GM21381 (cell line): ENCODE data around the gene TVP23C.
"Not testable (repeated sequence)": the region's sequence is repeated elsewhere in the genome, so short reads cannot be mapped to it uniquely, and the experiment has no call there.

Experiments used
- ATAC-seq: cut with Tn5 transposase; IDR thresholded peaks from one replicate; pipeline ENCODE4 v1.9.1; 2021; ENCODE audit warnings: mild to moderate bottlenecking, moderate library complexity; ENCODE audit not compliant: unreplicated experiment

The TVP23C gene

GRCh38 chr17:15533122-15533521 lies 30.2 kb downstream of the TVP23C start:
- ATAC-seq, result not testable (repeated sequence)

- not testable (repeated sequence) for ATAC-seq
Observed at GRCh38 chr17:15526292-15527218, 36.7 kb downstream of the TVP23C start.

- not testable (repeated sequence) for ATAC-seq
Observed at GRCh38 chr17:15524990-15525985, 38.0 kb downstream of the TVP23C start.

- ATAC-seq, result no peak
Observed at GRCh38 chr17:15516150-15516549, 47.1 kb downstream of the TVP23C start.

GRCh38 chr17:15514469-15514868 lies 48.8 kb downstream of the TVP23C start:
- ATAC-seq, result no peak

GRCh38 chr17:15513856-15514459 lies 49.3 kb downstream of the TVP23C start:
- ATAC-seq, result no peak

GRCh38 chr17:15513058-15513791 lies 50.1 kb downstream of the TVP23C start:
- ATAC-seq, result no peak

- ATAC-seq, result no peak
Observed at GRCh38 chr17:15512071-15512709, 51.1 kb downstream of the TVP23C start.

GRCh38 chr17:15511142-15511541 lies 52.1 kb downstream of the TVP23C start:
- ATAC-seq, result no peak

GRCh38 chr17:15510361-15510760 lies 52.9 kb downstream of the TVP23C start:
- ATAC-seq, result no peak

GRCh38 chr17:15509095-15509494 lies 54.2 kb downstream of the TVP23C start:
- ATAC-seq, result no peak

GRCh38 chr17:15508466-15508865 lies 54.8 kb downstream of the TVP23C start:
- ATAC-seq, result no peak

GRCh38 chr17:15507896-15508295 lies 55.4 kb downstream of the TVP23C start:
- no peak for ATAC-seq

- no peak for ATAC-seq
Observed at GRCh38 chr17:15507001-15507400, 56.3 kb downstream of the TVP23C start.

- ATAC-seq, result not testable (repeated sequence)
Observed at GRCh38 chr17:15505708-15506107, 57.6 kb downstream of the TVP23C start.

GRCh38 chr17:15503731-15504130 lies 59.6 kb downstream of the TVP23C start:
- ATAC-seq, result no peak

- ATAC-seq, result peak; percentile 77
Observed at GRCh38 chr17:15502369-15503112, 60.7 kb downstream of the TVP23C start.

GRCh38 chr17:15501793-15502192 lies 61.5 kb downstream of the TVP23C start:
- ATAC-seq, result no peak

- ATAC-seq, result no peak
Observed at GRCh38 chr17:15501282-15501681, 62.0 kb downstream of the TVP23C start.
